G401.6 (cell line): ENCODE measurements around the gene SLC30A7.
"Not testable (repeated sequence)": the region's sequence is repeated elsewhere in the genome, so short reads cannot be mapped to it uniquely, and the experiment has no call there.

Experiments used
- FAIRE-seq: peaks from 2 replicates; lab custom pipeline; 2012; peaks lifted over from hg19 to GRCh38; lab: Jason Lieb, UNC

SLC30A7 gene

GRCh38 chr1:100889869-100890482 lies 5.9 kb upstream of the SLC30A7 start:
- not testable (repeated sequence) for FAIRE-seq

GRCh38 chr1:100891380-100891779 lies 4.5 kb upstream of the SLC30A7 start:
- no peak for FAIRE-seq

- FAIRE-seq: no peak
These were observed 3.3 kb upstream of the SLC30A7 start for GRCh38 chr1:100892554-100892953.

- no peak for FAIRE-seq
These were observed 2.2 kb upstream of the SLC30A7 start for GRCh38 chr1:100893718-100894117.

DNA sequence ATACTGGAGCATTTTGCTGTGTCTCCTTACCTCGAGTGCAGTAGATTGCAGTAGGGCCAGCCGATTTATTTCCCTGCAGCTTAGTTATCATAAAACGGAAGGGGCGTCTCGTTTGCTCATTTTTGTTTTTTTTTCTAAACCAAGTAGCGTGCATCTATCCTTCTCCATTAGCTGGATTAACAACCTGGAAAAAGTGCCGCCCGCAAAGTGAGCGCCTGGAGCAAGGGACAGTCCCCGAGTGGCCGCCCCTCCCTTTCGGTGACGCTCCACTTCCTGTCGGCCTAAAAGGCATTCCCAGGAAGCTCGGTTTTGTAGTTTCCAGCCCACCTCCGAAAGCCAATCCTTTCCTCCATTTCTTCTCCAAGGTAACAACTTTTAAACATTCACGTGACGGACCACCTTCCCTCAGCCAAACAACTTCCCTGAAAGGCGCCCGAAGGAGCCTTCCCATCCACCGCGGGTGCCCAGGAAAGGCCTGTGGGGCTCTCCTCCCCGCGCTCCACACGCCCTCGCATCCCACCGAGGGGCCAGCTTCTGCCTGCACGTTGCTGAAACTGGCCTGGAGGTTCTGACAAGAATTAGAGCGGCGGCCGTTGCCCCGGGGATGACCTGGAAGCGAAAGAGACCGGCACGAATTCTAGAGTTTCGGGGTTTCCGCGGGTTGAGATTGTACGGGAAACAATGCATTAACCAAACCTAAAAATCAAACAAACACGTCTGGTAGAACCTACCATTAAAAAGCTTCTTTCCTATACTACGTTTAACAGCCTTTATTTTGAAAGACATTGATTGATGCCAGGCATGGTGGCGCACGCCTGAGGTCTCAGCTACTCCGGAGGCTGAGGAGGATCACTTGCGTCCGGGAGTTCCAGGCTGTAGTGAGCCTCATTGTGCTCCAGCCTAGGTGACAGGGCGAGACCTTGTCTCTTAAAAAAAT lies 1.0 kb upstream of the SLC30A7 start, which contains the start of gene EXTL2:
EXTL2 (minus strand) TSS at position 240 of the 937 bp plus-strand sequence. CDS start 6,085 bp downstream, outside the sequence.
- peak; percentile 96 for FAIRE-seq

GRCh38 chr1:100896481-100896982 lies 642 bp downstream of the SLC30A7 start:
- no peak for FAIRE-seq

DNA sequence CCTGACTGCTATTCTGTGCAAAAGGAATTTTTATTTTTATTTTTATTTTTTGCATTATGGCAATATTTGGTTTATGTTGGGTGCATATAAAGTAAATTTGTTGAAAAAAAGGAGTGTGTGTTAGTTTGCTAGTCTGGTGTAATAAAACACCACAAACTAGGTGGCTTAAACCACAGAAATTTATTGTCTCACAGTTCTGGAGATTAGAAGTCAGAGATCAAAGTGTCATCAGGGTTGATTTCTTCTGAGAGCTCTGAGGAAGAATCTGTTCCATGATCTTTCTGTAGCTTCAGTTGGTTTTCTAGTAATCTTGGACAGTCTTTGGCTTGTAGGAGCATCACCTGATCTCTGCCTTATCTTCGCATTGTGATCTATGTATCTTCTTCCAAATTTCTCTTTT lies 6.5 kb downstream of the SLC30A7 start:
- no peak for FAIRE-seq

GRCh38 chr1:100903777-100904176 lies 7.9 kb downstream of the SLC30A7 start:
- peak; percentile 11 for FAIRE-seq

- FAIRE-seq: no peak
These were observed 8.6 kb downstream of the SLC30A7 start for GRCh38 chr1:100904528-100904927.

- FAIRE-seq: no peak
These were observed 9.3 kb downstream of the SLC30A7 start for GRCh38 chr1:100905181-100905580.

GRCh38 chr1:100907887-100908286 lies 12.0 kb downstream of the SLC30A7 start:
- no peak for FAIRE-seq

GRCh38 chr1:100909018-100909417 lies 13.1 kb downstream of the SLC30A7 start:
- FAIRE-seq: no peak

DNA sequence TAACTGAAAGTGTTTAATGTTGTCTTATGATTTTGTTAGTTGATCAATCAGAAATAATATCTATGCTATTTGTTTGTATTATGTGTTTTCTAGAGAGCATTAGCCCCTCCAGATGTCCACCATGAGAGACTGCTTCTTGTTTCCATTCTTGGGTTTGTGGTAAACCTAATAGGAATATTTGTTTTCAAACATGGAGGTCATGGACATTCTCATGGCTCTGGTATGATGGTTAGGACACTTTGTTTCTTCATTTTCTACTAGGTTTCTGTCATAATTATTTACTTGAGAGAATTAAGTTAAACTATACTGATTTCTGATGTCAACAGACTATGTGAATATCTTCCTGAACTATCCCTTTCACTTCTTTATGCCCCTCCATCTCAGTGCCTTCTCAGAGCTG lies 16.1 kb downstream of the SLC30A7 start:
- no peak for FAIRE-seq

GRCh38 chr1:100921110-100921706 lies 25.3 kb downstream of the SLC30A7 start:
- FAIRE-seq: peak; percentile 95

DNA sequence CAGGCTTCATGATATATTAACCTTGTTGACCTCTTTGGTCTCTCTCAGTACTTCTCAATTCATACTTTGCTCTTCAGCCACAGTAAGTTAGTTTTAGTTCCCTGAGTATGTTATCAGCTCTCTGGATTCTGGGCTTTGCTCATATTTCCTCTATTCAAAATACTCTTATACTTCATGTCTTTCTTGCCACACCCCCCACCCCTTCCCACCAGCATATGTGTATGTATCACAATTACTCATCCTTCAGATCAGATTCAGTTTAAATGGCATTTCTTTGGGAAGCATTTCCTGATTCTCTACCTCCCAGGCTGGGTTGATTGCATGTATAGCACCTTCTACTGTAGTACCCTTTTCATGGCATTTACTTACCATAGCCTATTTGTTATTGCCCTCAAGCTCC lies 28.3 kb downstream of the SLC30A7 start:
- no peak for FAIRE-seq

- FAIRE-seq: no peak
These were observed 29.1 kb downstream of the SLC30A7 start for GRCh38 chr1:100924991-100925390.

DNA sequence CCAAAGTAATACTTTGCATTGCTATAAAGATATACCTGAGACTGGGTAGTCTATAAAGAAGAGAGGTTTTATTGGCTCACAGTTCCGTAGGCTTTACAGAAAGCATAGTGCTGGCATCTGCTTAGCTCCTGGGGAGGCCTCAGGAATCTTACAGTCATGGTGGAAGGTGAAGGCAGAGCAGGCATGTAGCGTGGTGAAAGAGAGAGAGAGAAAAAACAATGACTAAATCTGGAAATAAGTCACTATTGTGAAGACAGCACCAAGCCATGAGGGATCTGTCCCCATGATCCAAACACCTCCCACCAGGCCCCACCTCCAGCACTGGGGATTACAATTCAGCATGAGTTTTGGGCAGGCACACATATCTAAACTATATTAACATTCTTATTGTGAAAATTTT lies 30.4 kb downstream of the SLC30A7 start:
- FAIRE-seq: no peak

DNA sequence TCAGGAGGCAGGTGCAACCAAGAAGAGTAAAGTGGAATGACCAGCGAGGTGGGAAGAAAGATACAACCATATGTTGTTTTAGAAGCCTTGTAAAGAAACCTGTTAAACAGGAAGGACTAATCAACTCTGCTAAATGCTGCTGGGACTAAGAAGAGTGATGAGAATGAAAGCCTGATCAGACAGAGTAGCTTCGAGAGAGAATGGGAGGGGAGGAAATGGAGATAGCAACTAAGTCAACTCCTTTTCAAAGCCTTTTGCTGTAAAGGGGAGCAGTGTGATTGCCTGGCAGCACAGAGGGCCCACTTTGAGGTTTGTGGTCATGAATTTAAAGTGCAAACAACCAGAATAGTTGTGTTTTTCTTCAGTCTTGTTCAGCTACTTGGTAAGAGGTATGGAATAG lies 31.4 kb downstream of the SLC30A7 start:
- no peak for FAIRE-seq

DNA sequence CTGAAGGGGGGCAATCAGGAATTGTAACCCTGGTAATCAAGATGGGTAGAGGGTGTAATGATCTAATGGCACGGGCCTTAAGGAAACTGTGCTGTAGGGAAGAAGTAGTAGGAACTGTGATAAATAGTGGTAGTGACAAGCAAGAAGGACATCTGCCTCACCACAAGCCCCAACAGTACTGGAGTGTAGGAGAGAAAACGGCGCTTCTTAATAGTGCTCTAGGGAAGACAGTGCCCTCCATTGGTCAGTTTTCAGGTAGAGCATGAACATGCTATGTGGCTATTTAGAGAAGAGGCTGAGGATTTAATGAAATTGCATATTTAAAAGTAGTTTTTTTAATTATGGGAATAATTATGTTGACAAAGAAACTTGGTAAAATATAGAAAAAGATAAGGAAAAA lies 32.2 kb downstream of the SLC30A7 start:
- FAIRE-seq: no peak

DNA sequence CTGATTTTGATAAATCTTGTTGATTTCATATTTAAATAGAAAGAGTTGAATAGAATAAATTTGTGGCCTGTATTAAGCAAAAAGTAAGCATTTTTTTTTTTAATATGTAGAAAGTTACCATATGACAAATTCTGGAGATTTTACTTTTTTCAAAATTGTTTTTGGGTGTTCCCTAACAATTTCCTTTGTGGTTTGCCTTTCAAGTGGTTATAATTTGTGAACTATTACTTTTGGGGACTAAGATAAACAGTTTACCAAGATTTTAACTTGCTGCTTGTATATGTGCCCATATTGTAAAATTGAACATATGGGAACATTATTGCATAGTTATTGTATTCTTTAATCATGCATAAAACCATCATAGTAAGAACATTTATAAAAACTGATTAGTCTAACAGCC lies 34.6 kb downstream of the SLC30A7 start:
- no peak for FAIRE-seq

- peak; percentile 21 for FAIRE-seq
These were observed 35.8 kb downstream of the SLC30A7 start for GRCh38 chr1:100931716-100932115.

- not testable (repeated sequence) for FAIRE-seq
These were observed 37.7 kb downstream of the SLC30A7 start for GRCh38 chr1:100933555-100933954.
